AML-193 (cell line): ENCODE data around the gene MX2.
"Not testable (repeated sequence)": the region's sequence is repeated elsewhere in the genome, so short reads cannot be mapped to it uniquely, and the experiment has no call there.

Source experiments
- DNase-seq, 2 experiments: peaks; one replicate each; lab custom pipeline; 2025; lab: John Stamatoyannopoulos, UW

Gene MX2

DNA sequence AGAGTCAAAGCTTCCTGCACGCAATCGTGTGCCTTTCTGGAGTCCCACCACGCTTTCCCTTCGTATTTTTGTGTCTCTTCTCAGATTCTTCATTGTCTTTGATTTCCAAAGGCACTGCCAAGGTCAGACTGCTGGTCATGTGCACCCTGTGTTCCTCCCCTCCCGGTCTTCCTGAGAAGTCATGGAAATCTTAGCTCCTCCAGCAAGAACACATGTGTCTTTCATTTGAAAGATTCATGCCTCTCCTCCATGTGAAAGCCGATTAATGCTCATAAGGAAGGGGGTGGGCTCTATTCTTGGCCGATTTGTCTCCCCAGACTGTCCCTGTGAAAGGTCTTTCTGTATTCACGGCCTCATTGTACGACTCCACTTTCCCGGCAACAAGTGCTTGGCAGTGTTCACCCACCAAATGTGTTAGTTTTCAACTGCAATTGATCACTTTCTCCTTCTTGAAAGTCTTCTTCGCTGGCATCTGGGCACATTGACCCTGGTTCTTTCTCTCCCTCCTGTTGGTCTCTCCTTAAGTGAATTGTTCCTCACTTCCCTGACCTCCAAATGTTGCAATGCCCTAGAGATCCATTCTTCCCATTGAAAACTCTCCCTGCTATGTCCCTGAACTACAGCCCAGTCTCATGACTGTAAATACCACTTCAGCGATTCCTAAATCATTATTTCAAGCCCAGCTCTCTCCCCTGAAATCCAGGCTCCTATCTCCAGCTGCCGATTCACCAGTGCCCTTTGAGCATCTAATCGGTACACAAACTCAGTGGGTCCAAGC lies 25.4 kb downstream of the MX2 start:
- DNase-seq: no peak

DNA sequence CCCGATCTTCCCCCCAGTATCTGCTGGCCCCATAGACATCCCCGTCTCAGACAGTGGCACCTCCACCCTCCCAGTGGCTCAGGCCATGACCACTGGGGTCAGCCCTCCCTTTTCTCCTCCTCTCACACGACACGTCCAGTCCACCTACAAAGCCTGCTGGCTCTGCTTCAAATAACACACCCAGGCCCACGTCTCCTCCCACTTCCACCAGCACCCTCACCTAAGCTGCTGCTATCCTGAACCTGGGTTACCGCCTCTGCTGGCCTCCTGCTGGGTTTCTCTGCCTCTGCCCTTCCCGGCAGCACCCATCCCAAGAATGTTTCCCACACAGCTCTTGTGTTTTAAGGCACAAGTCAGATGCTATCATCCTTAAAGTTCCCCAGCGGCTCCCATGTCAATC lies 26.0 kb downstream of the MX2 start:
- DNase-seq: no peak

DNA sequence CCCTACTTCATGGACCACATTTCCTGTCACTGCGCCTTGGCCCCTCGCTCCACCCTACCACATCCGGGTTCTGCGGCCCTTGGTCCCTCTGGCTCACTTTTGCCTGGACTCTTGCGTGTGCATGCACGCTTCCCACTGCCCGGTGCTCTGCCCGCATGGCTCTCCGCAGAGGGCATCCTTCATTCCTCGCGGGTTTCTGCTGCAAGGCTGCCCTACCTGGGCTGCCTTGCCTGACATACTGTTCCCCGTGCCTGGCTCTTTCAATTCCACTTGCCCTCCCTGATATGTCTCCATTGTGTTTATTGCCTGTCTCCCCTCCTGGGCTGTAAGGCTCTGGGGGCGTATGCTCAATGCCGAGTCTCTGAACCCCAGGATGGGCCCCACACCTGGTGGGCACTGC lies 26.4 kb downstream of the MX2 start:
- DNase-seq: no peak

DNA sequence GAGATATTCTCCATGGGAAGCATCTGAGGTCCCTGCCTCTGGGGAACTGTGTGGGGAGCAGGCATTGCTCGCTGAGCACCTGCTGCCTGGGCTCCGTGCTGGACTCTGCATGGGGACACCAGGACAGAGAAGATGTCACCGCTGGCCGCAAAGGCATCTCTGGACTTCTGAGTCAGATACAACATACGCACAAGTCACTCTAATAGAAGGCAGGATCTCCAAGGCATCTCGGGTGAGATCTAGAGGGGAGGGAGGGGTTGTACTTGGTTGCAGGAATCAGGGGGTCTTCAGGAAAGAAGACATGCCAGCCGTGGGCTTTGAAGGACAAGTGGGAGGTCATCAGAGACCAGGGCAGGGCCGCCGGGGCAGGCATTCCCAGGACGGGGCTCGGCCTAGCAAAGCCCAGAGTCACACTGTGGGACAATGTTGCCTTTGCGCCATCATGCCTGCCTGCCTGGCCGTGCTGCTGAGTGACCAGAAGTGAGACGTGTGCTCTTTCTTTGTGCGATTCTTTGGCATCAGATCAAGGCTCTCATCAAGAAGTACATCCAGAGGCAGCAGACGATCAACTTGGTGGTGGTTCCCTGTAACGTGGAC lies 28.3 kb downstream of the MX2 start:
- DNase-seq: no peak

DNA sequence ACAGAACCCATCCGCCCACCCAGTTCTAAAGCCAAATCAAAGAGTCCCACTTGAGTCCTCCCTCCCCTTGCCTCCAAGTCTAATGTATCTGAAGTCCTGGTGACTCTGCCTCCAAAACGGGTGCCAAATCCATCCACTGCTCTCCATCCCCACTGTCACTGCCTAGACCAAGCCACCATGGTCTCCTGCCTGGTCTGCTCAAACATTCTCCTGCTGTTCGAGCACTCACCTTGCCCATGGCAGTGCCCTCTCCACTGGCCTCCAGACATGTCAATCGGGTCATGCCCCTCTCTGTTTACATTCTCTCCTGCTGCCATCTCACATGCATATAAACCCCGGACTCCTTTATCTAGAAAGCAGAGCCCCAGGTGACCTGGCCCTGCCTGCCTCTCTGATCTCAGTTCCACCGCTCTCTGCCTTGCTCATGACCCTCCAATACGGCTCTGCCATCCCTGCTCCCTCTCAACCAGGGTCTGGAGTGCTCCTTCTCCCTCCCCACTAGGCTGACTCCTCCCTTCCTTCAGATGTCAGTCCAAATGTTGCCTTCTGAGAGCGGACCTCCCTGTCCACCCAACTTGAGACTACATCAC lies 32.1 kb downstream of the MX2 start:
- DNase-seq: no peak

DNA sequence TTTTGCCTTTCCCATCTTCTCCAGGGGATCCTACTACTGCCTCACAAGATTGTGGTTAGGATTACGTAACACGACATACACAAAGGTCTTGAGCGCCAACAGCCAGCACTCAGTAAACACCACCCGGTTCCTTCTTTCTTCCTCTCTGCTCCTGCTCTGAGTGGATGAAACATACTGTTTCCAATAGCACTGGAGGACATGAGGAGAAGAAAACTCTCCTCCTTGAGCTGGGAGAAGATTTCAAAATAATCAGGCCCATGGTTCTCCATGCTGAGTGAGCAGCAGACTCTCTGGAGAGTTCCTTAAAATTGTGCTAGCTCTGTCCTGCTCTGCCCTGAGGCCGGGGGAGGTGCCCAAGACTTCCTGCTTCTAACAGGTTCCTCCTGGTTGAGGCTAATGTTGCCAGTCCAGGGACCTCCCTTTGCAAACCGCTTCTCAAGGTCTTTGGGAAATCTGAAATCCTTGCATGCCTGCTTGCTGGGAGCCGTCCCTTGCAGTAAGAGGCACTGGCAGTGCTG lies 34.8 kb downstream of the MX2 start:
- DNase-seq: peak; percentile 81 to 83

DNA sequence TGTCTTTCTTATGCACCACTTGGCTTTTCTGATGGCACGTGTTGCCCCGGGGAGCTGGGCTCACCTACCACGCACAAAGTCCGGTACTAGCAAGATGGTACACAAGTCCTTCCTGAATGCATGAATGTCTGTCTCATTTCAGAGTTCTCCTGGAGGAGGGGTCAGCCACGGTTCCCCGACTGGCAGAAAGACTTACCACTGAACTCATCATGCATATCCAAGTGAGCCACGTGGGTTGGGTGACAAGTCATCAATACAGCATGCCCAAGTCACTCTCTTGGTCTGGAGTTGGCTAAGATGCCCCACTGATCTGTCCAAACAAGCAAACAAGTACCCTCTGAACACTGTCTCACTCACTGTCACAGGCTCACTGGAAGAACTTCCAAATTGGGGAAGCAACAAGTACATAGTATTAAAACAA lies 35.7 kb downstream of the MX2 start:
- DNase-seq: peak in 1 of 2 experiments; percentile 28

DNA sequence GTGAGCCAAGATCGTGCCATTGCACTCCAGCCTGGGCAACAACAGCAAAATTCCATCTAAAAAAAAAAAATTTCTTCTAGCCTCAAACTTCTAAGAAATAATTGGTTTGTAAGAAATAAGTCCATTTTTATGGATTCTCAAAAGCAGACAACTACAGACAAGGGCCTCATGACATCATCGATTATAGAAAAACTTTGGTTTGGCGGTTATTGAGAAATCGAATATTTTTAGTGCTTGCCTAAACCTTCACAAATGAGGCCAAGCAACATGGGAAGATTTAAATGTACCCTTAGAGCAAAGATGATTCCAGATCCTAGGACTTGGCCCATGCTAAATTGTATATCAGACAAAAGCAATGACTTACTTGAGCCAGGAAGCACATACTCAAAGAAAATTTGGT lies 36.4 kb downstream of the MX2 start:
- DNase-seq: no peak

DNA sequence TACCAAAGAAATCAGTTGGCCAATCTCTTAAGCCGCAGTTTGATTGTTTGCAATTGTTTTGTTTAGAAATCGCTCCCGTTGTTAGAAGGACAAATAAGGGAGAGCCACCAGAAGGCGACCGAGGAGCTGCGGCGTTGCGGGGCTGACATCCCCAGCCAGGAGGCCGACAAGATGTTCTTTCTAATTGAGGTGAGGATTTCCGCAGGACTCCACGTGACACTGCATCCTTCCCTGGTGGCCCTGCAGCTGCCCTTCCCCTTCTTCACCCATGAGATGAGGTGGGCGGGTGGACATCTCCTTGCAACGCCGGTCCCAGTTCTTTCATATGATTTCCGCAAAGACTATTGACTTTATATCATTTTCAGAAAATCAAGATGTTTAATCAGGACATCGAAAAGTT lies 37.0 kb downstream of the MX2 start:
- no peak for DNase-seq

DNA sequence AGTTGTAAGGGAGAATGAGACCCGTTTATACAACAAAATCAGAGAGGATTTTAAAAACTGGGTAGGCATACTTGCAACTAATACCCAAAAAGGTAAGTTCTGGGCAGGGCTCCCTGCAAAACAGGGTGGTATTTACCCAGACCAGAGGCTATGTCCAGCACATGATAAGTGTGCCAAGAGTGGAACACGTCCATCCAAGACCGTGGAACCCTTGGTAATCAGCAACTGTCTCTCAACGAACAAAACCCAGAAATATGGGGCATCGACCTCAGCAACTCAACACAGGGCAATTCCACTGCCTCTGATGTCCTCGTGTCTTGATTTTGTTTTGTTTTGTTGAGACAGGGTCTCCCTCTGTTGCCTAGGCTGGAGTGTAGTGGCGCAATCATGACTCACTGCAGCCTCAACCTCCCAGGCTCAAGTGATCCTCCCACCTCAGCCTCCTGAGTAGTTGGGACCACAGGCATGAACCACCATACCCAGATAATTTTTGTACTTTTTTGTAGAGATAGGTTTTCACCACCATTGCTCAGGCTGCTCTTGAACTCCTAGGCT lies 37.5 kb downstream of the MX2 start:
- DNase-seq: no peak

DNA sequence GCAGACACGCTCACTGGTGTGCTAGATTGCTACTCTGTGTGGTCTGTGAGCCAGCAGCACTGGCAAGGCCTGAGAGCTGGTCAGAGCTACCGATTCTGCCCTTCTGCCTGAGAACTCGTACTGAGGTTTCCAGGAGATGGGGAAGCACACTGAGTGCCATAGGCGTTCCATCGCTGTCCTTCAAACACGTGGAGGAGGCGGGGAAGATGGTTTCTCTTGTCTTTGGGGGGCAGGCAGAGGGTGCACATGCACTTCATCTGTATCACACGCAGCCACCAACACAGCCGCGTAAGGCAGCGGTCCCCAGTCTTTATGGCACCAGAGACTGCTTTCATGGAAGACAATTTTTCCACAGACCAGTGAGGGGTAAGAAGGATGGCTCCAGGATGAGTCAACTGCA lies 40.4 kb downstream of the MX2 start:
- no peak for DNase-seq

DNA sequence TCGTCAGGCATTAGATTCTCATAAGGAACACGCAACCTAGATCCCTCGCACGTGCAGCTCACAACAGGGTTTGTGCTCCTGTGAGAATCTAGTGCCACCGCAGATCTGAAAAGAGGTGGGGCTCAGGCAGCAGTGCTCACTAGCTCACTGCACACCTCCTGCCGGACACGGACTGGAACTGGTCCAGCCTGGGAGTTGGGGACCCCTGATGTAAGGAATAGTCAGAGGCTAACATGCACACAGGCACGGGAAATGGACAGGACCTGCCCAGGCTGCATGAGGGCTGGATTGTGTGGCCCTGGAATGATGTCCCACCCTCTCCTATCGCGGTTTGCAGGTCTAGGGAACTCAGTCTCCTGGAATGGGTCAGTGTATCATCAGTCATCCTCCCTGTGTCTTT lies 41.0 kb downstream of the MX2 start:
- no peak for DNase-seq

DNA sequence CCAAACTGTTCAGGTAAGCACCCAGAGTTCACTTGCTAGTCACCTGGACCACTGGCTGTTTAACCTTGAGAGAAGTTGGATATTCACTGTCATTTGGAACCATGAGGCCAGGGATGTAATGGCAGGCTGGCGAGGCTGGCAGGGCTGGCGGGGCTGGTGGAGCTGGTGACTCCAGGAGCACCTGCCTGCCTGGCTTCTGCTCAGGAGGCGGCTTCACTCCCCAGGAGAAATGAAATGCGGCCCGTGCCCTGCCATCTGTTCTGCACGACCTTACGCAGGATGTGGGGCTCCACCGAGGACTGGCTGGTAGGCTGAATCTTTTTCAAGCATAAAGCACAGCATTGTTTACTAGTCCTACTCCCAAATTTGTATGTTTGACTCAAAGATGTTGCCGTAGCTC lies 41.5 kb downstream of the MX2 start:
- no peak for DNase-seq

DNA sequence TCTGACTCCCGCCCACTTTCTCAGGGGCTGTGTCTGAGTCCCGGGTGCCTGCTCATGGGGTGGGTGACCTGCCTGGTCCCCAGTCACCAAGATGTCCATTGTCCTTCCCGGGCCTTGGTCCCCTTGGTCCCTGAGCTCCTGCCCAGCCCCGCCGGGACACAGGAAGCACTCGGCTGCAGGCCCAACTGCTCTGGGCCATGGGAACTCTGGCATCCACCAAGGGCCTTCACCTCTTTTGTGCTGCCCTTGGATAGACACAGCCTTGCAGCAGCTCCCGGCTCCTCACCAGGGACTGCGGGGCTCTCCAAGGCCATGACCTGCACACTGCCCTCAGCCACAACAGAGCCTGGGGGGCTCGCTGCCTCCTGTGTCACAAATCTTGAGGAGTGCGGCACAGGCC lies 42.1 kb downstream of the MX2 start:
- DNase-seq: no peak

DNA sequence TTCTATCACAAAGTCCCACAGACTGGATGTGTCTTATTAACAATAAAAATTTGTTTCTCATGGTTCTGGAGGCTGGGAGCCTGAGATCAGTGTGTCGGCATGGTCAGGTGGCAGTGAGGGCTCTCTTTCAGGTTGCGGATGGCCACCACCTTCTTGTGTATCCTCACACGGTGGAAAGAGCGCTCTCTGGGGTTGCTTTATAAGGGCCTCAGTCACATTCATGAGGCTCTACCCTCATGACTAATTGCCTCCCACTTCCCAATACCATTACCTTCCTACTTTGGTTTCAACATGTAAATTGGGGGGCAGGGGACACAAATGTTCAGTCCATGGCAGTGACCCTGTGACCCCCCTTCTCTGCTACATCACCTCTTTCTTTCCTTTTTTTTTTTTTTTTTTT lies 43.5 kb downstream of the MX2 start:
- no peak for DNase-seq

DNA sequence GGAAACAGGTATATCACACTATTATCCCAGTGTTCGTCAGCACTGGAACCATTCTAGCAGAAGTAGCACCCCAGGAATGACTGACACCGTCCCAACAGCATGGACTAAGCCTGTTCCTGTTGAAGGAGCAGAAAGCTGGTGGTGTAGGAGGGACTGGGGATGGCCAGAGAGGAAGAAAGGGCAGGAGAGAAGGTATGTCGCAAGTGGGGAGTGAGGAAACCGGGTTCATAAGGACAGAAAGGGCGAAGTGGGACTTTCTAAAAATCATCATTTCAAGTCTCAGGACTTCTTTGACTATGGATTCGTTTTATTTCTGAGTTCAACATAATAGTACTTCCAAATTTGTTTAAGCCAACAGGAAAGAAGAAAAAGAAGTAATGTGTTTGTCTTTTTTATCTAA lies 44.5 kb downstream of the MX2 start:
- DNase-seq: peak; percentile 49 to 53

DNA sequence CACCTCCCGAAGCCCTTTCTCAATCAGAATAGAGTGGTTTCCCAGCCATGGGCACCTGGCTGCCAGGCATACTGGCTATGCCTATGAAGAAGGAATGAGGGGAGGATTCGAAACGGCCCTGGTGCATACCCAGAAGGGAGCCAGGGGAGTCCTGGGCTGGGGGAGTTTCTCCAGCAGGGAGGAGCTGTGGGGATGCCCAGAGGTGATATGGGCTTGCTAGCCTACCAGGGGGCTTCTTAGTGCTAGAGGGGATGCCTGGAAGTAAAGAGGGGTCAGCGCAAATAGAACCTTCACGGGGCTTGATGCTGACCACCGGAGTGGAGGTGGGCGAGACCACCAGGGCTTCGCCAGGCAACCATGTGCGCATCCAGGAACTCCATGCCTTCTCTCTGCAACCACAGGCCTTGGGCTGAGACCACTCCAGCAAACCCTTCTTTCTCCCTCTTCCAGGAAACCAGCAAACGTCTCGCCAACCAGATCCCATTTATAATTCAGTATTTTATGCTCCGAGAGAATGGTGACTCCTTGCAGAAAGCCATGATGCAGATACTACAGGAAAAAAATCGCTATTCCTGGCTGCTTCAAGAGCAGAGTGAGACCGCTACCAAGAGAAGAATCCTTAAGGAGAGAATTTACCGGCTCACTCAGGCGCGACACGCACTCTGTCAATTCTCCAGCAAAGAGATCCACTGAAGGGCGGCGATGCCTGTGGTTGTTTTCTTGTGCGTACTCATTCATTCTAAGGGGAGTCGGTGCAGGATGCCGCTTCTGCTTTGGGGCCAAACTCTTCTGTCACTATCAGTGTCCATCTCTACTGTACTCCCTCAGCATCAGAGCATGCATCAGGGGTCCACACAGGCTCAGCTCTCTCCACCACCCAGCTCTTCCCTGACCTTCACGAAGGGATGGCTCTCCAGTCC lies 46.0 kb downstream of the MX2 start:
- DNase-seq: no peak

DNA sequence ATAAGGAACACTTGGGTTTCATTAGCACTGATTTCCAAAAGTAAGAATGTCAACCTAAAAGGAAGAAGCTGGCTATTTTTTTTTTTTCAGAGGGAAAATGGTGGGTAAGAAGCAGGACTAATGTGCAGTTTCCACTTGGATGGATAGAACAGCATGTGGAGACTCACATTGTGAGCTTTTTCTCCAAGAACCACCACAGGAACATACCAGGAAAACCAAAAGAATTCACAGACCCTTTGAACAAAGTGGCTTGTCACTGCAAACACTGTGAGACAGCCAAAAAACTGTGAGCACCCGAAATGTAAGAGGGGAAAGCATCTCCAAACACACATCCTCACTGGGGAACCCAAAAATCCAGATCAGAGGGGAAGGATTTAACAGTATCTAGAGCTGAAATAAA lies 48.5 kb downstream of the MX2 start:
- DNase-seq: no peak

DNA sequence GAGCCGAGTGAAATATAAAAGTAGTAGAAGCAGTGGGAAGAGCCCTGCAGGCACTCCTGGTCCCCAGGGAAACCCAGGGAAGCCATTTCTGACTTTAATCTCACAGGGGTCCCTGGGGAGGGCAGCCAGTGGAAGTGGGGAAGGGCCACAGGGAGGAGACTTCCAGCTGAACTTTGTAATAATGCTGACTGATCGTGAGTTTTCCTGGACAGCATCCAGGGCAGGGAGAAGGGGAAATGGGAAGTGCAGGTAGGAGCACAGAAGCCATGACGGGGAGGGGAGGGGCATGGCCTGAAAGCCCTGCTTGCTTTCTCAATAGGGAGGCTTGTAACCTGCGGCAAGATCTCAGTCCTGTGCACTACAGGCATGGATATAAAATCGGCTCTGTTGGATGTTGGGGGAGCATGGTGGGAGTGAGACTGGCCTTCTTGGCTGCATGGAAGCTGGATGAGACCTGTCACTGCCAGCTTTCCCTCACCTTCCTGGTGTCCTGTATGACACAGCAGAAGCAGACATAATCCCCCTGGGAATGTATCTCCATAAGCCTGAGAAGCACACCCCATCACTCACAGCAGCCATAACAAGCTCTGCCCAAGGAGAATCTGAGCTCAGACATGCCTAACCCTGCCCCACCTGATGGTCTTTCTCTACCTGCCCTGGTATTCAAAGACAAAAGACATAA lies 49.1 kb downstream of the MX2 start:
- no peak for DNase-seq

DNA sequence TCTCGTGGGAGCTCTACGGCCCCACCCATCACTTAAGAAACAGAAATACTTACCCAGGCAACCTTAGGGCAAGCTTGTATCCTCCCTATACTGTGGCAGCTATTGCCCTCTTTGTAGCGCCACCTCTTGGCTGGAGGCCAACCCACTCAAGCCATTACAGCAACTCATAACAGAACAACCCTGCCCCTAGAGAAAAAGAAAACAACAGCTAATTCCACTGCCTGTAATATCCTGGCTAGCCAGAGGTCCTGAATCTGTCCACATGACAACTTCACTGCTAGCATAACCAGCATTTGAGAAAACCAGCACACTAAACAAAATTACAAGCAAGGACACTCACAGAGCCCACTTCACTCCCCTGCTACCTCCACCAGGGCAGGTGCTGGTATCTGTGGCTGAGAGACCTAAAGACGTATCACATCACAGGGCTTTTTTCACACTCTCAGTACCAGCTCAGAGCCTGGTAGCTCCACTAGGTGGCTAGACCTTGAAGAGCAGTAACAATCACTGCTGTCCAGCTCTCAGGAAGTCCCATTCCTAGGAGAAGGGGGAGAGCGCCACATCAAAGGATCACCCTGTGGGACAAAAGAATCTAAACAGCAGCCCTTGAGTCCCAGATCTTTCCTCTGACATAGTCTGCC lies 49.7 kb downstream of the MX2 start:
- DNase-seq: no peak

DNA sequence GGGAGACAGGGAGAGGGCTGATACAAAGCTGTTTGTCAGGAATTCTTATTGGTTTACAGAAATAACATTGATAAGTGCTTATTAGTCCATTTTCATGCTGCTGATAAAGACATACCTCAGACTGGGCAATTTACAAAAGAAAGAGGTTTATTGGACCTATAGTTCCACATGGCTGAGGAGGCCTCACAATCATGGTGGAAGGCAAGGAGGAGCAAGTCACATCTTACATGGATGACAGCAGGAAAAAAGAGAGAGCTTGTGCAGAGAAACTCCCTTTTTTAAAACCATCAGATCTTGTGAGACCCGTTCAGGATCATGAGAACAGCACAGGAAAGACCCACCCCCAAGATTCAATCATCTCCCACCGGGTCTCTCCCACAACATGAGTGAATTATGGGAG lies 55.7 kb downstream of the MX2 start:
- DNase-seq: not testable (repeated sequence)
